Measurements from ENCODE around the gene ASTN2.

The ASTN2 gene, protein sequence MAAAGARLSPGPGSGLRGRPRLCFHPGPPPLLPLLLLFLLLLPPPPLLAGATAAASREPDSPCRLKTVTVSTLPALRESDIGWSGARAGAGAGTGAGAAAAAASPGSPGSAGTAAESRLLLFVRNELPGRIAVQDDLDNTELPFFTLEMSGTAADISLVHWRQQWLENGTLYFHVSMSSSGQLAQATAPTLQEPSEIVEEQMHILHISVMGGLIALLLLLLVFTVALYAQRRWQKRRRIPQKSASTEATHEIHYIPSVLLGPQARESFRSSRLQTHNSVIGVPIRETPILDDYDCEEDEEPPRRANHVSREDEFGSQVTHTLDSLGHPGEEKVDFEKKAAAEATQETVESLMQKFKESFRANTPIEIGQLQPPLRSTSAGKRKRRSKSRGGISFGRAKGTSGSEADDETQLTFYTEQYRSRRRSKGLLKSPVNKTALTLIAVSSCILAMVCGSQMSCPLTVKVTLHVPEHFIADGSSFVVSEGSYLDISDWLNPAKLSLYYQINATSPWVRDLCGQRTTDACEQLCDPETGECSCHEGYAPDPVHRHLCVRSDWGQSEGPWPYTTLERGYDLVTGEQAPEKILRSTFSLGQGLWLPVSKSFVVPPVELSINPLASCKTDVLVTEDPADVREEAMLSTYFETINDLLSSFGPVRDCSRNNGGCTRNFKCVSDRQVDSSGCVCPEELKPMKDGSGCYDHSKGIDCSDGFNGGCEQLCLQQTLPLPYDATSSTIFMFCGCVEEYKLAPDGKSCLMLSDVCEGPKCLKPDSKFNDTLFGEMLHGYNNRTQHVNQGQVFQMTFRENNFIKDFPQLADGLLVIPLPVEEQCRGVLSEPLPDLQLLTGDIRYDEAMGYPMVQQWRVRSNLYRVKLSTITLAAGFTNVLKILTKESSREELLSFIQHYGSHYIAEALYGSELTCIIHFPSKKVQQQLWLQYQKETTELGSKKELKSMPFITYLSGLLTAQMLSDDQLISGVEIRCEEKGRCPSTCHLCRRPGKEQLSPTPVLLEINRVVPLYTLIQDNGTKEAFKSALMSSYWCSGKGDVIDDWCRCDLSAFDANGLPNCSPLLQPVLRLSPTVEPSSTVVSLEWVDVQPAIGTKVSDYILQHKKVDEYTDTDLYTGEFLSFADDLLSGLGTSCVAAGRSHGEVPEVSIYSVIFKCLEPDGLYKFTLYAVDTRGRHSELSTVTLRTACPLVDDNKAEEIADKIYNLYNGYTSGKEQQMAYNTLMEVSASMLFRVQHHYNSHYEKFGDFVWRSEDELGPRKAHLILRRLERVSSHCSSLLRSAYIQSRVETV (N-terminal part only)

DNA sequence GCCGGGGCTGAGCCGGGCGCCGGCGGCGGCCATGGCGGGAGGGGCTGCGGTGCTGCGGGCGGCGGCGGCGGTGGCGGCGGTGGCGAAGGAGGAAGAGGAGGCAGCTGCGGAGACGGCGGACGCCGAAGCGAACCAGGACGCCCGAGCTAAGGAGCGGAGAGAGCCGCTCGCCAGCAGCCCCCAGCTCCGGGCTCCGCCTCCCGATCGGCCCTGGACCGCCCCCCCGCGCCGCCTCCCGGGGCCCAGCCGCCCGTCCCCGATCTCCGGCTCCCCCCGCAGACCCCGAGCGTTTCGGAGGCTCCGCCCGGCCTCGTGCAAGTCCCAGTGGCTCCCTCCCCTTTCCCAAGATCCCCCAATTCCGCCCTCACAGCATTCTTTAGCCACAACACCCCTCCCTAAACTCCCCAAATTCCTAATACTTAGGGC lies at the start of gene ASTN2:
Gene ASTN2, minus strand, starts transcription at position 152 of the 426 bp plus-strand sequence. Its CDS starts 119 bp downstream, at position 33.
- DNase-seq (ENCODE audit: extremely low spot score, insufficient read length, low read depth): no peak

DNA sequence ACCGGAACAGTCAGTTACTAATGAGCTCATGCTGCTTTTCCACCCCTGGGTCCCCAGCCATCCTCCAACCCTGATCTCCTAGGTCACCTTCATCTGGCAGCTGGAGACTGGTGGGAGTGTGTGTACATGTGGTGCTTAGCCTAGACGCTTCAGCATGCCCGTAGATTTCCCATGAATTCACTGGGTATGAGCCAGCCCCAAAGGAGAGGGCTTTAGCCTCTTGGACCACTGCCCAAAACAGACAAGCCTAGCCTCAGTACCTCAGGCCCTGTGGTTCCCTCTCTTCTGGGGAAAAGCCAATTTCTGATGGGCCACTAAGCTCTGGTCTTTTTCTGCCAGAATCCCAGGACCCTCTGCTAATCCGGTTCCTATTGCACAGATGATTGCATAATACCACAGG lies 48.0 kb upstream of the ASTN2 start:
- DNase-seq (ENCODE audit: extremely low spot score, insufficient read length, low read depth): no peak
- no peak for FAIRE-seq

More for the DNA sequence above, at the start of gene ASTN2:
- no peak for FAIRE-seq

DNA sequence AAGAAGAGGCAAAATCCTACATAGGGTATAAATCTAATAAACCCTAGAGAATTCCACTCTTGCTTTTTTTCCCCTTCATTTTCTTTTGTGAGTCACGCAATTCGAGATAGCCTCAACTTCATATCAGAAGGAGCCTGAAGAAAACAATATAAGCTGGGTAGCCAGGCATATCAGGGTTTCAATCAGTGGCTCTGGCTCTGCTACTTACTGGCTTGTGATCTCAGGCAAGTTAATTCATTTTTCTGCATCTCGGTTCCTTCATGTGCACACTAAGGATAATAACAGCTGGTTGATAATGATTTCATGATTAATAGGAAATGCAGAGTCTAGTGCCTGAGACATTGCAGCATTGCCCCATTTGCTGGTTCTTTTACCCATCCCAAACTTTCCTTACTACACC lies 46.5 kb upstream of the ASTN2 start:
- FAIRE-seq (no peak), DNase-seq (ENCODE audit: extremely low spot score, insufficient read length, low read depth) (no peak)

DNA sequence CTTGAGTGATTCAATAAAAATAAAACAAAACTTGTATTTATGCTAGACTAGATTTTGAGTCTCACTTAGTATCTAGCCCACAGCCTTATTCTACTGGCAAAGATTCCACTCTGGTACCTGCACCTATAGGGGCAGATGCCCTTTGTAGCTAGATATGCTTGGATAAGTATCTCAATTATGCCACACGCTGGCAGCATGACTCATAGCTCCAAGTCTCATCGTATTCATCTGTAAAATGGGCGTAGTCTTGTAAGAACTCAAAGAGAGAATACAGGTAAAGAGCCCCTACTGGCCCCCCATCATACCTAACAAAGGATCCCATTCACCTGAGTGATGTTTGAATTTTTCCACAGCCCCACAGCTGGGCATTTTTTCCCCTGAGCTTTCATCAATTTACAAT lies 45.9 kb upstream of the ASTN2 start:
- DNase-seq (ENCODE audit: extremely low spot score, insufficient read length, low read depth) (no peak), FAIRE-seq (no peak)

DNA sequence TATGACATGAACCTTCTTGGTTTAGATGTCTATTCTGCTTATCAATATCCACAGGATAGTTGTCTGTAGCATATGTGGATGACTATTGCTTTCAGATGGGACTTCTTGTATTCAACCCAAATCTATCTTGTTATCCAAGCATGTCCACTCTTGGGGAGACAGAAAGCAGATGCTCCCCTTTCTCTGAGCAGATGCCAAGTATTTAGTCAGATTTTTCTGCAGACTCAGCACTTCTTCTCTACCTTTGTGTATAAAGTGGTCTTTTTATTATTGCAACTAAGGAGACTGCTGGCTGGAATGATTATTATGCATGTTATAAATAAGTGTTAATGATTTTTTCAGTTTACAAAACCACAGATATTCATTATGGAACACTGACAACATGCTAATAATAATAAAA lies 45.1 kb upstream of the ASTN2 start:
- DNase-seq (ENCODE audit: extremely low spot score, insufficient read length, low read depth) (no peak), FAIRE-seq (no peak)

DNA sequence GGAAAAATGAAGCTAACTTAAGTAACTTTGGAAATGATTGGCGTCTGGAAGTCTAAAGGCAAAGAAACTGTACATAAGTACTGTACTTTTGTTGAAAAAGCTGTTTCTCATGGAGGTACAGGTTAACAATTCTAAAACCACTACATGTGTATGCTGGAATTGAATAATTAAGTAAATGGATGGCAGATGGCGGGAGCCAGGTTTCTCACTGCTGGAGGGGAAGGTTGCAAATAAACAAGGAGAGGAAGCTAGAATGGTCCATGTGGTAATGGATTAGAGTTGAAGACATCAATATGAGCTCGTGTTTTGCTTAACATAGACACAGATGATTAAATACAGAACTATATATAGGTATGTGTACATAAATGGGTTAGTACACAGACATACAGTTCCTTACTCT lies 43.2 kb upstream of the ASTN2 start:
- FAIRE-seq (no peak), DNase-seq (ENCODE audit: extremely low spot score, insufficient read length, low read depth) (no peak)

DNA sequence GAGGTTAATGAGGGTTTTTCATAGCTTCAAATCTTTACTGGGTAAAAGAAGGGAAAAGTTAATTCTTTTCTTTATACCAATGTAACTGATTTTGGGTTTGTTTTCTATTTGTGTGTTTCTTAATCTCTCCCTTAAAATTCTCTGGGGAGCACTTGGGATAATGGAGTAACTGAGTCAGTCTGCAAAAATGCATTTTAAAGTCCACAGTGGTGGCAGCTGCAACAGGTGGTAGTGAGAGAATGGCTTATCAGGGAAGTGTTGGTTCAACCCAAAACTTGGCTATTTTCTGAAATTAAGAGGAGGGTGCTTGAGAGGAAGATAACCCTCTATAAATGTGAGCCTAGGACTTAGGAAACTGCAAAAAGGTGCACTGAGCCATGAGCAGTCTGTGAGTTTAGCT lies 39.9 kb upstream of the ASTN2 start:
- no peak for DNase-seq (ENCODE audit: extremely low spot score, insufficient read length, low read depth)
- FAIRE-seq: no peak

DNA sequence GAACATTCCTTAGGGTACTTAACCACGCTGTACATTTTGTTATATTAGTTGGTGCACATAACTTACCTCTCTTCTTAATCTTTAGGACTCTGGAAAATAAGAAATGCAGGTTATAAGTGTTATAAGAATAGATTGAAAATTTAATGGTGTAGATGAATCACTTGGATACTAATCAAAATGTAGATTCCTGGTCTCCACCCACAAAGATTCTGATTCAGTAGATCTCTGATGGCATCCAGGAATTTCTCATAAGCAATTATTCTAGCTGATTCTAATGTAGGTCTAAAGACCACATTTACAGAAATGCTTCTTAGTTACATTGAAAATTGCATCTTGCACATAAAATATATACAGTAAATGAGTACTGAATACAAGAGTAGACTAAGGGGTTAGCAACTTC lies 38.9 kb upstream of the ASTN2 start:
- no peak for FAIRE-seq

DNA sequence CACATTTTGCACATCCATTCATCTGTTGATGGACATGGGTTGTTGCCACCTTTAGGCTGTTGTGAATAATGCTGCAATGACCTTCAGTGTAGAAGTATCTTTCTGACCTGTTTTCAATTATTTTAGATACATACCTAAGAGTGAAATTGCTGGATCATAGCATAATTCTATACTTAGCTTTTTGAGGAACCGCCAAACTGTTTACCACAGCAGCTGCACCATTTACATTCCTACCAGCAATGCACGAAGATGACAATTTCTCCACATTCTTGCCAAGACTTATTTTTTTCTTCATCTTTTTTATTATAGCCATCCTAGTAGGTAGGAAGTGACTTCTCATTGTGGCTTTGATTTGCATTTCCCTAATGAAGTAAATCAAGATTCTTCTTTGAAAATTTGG lies 36.5 kb upstream of the ASTN2 start:
- no peak for DNase-seq (ENCODE audit: extremely low spot score, insufficient read length, low read depth)
- no peak for FAIRE-seq

More for the DNA sequence above, 38.9 kb upstream of the ASTN2 start:
- DNase-seq (ENCODE audit: extremely low spot score, insufficient read length, low read depth): no peak

DNA sequence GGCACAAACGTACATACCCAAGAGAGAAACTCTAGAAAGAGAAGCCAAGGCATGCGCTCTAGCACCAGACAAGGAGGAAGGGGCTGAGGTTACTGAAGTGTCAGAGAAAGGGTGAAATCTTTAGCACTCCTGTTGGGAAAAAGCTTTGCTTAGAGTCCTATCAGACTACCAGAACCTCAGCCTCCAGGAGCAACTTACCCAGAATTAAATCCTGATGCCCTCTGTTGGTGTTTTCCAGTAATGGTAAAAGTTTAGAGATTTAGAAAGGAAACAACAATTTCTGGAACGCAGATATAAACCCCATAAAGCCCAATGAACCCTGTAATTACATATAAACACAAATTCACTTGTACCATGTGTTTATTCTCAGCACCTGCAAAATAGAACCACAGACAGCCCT lies 33.2 kb upstream of the ASTN2 start:
- DNase-seq (ENCODE audit: extremely low spot score, insufficient read length, low read depth) (no peak), FAIRE-seq (no peak)

DNA sequence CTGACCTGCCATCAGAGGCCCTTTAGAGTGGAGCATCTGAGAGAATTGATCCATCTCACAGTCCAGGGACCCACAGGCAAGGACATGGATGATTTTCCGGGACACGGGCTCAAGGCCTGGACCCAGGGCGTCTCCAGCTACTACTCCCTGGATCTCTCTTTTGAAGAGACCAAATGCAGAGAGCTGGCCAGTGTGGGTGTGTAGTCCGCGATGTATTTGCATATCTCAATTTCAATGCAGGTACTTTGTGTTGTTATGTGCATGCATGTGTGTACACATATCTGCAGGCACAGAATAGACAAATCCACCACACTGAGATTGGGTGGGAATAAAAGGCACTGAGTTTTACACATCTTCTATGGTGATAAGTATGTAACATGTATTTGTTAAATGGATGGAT lies 30.8 kb upstream of the ASTN2 start:
- no peak for DNase-seq (ENCODE audit: extremely low spot score, insufficient read length, low read depth)

DNA sequence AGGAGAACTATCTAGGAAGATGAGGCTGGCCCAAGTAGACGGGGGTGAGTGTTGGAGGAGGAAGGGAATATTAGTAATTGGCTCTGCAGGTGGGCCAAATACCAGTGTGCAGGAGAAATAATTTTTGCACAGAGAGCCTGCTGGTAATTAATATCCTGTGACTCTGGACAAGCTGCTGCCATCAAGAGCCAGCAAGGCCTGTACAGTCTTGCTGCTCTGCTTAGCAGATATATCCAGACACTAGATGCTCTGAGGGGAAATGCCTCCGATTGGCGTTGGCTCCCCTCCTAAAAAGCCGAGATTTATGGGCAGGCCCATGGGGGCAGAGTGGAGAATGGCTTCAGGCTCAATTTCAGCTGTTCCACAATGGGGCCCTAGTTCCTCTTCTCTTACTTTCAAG lies 29.6 kb upstream of the ASTN2 start:
- DNase-seq (ENCODE audit: extremely low spot score, insufficient read length, low read depth): no peak
- no peak for FAIRE-seq

More for the DNA sequence above, 30.8 kb upstream of the ASTN2 start:
- FAIRE-seq: no peak

DNA sequence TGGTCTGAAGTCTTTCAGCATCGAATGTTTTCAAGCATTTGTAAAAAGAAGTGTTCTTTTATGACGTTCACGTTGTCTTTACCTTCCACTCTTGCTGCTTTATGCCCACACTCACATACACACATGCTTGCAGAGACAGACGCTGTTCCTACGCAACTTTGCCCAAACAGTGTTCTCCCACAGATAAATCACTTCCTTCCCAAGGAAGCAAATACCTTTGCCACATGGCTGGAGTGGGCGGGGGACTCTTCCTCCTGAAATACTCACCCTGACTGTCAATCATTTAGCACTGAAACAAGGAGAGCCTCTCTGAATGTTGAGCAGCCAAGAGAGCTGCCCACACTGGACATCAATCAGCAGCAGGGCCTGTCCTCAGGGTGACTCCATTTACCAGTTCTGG lies 22.4 kb upstream of the ASTN2 start:
- no peak for DNase-seq (ENCODE audit: extremely low spot score, insufficient read length, low read depth)
- FAIRE-seq: no peak

DNA sequence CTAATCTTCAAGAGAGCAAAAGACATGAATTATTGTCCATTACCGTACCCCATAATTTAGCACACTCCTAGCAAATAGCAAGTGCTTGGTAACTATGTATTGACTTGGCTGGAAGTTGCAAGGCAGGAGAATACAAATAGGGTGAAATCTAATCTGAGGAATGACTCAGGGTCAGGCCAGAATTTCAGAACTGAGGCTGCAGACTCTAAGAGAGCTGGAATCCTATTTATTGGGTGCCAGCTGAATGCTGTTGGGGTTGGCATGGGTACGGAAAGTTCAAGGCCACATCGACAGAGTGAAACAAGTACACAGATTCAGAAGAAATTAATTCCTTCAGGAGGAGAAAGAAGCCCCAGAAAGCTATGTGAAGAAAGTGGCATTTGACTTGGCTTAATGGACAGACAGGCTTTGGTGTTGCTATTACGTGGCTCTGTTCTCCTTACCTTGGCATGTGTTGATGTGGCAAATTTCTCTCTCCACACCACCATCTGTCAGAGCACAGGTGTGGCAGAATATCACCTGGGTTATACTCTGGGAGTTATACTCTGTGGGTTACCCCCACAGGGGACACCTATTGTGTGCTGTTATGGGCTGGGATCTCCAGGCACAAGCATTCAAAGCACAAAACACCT lies 20.9 kb upstream of the ASTN2 start:
- FAIRE-seq: no peak
- no peak for DNase-seq (ENCODE audit: extremely low spot score, insufficient read length, low read depth)

DNA sequence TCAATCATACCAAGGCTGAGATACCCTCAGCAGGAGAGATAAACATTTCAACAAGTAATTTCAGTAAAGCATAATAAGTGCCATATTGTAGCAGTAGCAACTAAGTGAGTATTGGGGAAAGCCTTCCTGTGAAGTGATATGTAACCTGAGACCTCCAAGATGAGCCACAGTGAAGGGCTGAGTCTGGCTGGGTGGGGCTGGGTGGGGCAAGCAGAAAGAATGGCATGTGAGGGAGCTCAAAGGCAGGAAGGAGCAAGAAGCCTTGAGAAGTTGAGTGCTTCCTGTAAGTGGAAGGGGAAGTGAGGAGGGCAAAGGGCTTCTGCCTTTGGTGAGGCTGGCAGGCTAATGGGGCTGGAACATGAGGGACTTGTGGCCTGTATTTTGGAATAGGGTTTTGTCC lies 19.7 kb upstream of the ASTN2 start:
- no peak for FAIRE-seq
- no peak for DNase-seq (ENCODE audit: extremely low spot score, insufficient read length, low read depth)

DNA sequence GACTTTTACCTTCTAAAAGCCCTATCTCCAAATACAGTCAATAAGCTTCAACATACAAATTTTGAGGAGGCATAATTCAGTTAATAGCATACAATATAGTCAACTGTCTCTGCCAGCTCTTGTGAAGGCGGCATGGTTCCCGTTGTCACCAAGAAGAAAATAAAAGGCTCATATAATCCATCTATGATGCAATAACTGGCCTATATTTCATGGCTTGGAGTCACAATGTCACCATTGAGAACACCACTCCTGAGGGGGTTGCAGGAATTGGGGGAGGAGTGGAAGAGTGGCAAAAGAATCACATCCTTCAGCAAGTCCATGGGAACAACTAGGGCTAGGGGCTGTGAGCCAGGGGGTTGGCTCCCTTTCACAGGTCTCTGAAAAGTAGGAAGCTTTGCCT lies 16.0 kb upstream of the ASTN2 start:
- DNase-seq (ENCODE audit: extremely low spot score, insufficient read length, low read depth): no peak
- no peak for FAIRE-seq

DNA sequence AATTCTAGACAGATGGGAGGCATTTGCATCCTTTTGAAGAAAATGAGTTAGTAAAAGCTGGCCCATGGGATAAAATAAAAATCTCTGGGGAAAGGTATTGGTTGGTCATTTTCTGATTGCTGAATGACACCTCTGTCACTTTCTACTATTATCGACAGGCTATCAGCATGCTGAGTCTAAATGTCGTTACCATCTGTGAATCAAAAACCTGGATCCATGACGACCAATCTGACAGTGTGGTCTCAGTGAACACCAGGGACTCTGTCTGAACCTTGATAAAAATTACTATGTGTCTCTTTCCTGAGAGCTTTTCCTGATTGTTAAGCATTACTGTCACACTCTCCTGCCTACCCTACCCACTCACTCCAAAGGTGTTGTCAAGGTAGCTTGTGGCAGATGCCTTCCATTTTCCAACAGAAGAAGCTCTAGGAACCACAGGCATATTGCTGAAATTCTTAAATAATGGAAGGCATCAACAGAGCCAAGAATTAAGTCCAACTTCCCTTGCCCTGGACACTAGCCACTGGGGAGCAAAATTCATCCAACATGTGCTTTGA lies 12.6 kb upstream of the ASTN2 start:
- FAIRE-seq (no peak), DNase-seq (ENCODE audit: extremely low spot score, insufficient read length, low read depth) (no peak)

DNA sequence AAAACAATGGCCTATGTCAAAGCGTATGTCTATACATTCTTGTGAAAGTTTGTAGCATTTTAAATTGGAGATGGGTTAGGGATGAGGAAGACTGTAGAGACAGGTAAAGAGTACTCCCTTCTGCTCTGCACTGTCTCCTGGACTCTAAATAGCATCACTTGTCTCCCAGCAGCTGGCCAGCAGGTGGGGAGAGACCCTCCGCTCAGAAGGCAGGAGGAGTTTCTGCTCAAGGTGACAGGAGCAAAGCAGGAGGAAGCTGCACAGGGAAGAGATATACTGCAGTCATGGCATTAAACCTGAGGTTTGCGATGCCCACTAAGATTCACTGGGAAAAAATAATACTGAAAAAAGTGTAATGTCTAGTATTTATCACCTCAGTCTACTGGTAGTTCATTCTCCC lies 10.7 kb upstream of the ASTN2 start:
- DNase-seq (ENCODE audit: extremely low spot score, insufficient read length, low read depth) (no peak), FAIRE-seq (no peak)

DNA sequence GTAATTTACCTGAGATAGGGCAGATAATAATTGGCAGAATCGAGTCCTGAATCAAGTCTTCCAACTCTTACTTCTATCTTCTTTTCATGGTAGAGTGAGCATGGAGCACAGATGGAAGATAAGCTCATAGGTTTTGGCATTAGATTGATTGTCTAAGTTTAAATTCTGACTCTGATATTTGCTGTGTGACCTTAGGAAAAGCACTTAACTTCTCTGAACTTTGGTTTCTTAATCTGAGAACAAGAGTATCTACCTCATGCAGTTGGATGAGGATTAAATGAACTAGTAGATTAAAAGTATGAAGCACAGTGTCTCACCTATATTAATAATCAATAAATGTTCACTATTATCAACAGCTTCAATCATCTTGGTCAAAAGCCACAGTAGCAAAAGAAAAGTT lies 9.4 kb upstream of the ASTN2 start:
- FAIRE-seq (no peak), DNase-seq (ENCODE audit: extremely low spot score, insufficient read length, low read depth) (no peak)

DNA sequence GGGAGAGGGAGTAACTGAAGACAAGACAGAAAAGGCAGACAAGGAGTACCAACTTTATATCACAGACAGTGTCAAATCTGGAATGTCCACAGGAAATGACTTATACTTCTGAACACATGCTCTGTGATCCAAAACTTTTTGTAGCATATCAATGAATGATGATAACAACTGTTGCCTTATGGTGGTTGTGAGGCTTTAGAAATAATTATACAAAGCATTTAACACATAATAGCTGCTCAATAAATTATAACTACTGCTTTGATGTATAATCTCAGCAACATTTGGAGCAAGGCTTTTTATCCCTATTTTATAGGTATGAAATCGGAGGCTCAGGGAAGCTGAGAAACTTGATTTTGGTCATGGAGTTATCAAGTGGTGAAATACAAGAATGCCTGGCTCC lies 3.3 kb upstream of the ASTN2 start:
- no peak for DNase-seq (ENCODE audit: extremely low spot score, insufficient read length, low read depth)
- FAIRE-seq: no peak

Data from GM18507 (cell line).